Hematopoietic multipotent progenitor cell treated with erythropoietin and hydrocortisone succinate and interleukin-3 and kit ligand, for 6 days (in vitro differentiated cells): Measurements from ENCODE around the gene EXOC4.
A peak's percentile ranks its signal among the peaks of the same experiment; 100 is the strongest.

ENCODE experiments used
- DNase-seq: peaks from one replicate; pipeline ENCODE4 v3.0.0-alpha.2; 2015

The EXOC4 gene

DNA sequence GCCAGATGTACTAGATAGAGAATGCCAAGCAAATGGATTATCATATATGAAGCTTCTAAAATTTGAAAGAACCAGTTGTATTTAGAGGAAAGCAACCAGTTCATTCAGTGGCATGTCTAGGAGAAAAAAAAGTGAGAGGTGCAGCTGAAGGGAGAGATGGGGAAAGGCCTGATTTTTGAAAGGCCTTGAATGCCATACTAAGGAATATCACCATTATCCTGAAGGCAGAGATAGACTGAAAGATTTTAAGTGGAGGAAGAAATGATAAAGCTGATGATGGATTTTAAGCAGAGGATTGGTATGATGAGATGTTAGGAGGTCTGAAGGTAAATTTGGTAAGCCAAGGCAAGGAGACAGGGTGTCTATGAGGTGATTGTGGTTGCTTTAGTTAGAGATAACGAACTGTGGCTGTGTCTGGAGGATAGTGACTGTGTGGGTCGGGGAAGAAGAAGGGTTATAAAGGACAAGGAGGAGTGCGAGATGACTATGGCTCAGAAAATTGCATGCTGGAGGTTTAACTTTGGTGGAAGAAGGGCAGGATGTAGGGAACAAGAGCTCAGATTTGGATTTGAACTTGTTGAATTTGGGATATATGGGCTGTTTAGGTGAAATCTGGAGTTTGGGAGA lies 330.8 kb downstream of the EXOC4 start:
- peak; percentile 14 for DNase-seq

DNA sequence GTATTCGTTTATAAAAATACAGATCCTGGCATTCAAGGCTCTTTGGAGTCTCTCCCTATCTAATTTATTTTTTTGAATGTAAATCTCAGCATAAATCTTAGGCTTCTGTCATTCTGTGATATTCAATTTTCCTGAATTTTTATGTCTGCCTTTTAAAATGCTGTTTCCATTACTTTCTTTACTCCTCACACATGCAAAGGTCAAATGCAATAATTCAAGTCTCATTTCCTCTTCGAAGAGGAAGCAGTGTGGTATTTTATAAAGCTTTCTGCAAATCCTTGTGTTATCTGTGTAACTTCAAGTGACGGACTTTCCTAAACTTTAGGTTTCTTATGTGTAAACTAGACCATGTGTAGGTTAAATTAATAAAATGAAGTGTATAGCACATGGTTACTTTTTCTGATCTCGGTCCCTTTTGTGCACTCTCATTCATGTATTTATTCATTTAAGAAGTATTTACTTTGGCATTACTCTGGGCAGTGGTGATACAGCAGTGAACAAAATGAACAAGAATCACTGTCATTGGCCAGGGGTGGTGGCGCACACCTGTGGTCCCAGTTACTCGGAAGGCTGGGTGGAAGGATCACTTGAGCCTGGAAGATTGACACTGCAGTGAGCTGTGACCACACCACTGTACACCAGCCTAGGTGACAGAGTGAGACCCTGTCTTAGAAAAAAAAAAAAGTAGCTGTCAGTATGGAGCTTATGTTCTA lies 332.2 kb downstream of the EXOC4 start:
- no peak for DNase-seq

DNA sequence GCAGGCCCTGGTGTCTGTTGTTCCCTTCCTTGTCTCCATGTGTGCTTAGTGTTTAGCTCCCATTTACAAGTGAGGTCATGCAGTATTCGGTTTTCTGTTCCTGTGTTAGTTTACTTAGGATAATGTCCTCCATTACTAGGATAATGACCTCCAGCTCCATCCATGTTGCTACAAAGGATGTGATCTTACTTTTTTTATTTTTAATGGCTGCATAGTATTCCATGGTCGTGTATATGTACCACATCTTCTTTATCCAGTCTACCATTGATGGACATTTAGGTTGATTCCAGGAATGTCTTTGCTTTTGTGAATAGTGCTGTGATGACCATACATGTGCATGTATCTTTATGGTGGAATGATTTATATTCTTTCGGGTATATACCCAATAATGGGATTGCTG lies 333.4 kb downstream of the EXOC4 start:
- DNase-seq = no peak

DNA sequence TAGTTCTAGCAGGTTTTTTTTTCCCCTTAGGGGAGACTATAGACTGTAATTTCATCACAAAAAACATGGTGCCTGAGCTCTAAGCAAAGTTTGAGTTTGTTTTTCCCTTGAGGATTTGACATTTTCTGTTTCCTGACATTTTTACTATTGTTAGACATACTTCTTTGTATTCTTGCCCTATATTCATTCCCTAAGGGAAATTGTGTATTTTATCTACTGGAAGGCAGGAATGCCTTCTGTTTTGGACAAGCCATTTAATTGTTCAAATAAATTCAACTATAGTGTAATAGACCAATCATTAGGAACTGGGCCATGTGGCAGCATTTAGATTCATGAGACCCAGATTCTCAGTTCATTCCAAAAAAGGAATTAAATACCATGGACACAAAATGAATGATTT lies 335.0 kb downstream of the EXOC4 start:
- DNase-seq = no peak

DNA sequence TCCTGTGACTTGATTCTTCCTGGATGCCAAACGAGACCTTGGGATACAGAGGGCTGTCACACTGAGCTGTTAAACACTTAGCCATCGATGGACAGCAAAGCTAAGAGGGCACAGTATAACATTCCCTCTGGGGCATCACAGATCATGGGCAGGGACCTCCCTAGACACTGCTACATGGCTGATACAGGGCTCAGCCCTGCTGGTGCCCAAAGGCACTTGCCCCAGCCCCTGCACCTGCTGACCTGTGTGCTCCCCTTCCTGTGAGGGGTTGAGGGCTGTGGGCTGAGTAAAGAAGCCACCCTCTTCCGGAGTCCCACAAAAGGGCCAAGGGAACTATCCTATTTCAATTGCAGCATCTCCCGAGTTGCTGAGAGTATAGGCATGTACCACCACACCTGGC lies 337.9 kb downstream of the EXOC4 start:
- DNase-seq = no peak

DNA sequence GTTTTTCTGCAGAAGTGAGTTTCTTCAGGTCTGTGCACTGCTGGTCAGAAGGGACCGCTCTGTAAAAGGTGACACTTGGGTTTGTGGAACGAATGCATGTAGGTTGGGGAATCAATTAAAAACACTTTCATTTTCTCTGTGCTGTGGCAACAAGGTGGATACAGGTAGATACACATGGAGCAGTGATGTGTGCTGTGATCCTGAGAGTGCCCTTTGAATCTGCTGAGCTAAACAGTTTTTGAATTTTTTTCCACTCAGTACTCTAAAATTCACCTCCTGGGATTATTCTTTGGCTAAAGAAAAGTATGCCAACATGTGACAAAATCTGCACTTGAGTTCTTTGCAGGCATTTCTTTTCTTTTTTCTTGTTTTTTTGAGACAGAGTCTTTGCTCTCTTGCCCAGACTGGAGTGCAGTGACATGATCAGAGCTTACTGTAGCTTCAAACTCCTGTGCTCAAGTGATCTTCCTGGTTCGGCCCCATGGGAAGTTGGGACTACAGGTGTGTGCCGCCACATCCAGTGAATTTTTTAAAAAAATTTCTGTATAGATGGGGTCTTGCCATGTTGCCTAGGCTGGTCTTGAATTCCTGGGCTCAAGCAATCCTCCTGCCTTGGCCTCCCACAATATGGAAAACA lies 338.9 kb downstream of the EXOC4 start:
- no peak for DNase-seq

DNA sequence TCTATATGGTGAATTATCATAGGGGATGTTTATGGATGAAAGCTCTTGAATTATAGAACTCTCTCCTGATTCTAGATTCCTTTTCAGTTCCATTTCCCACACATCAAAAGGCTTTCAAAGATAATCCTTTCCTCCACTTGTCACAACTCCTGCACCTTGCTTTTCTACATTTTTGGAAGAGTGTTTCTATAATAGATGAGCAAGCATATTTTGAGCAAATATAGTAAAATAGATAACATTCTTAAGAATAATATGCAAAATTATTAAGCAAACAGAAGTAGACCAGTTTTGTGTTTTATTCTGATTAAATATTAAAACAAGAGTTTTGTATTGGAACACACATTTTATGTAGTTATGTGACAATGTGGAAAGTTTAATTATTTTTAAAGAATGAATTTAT lies 340.7 kb downstream of the EXOC4 start:
- DNase-seq = no peak

DNA sequence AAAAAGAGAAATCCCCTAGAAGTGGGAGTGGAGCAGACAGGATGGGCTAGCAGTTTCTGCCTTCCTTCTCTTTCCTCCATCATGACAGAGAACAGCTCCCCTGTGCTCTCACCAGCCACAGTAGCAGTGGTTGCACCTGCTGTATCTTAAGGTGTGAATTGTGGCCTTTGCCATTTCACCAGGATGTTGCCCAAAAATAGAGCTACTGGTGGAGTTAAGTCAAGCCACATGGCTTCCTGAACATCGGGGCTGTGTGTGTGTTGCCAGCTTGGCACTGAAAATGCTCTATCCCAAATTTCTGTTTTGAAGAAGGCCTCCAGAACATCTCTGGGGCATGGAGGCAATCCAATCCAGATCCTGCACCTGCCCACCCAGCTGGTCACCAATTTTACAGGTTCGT lies 348.7 kb downstream of the EXOC4 start:
- DNase-seq = no peak

GRCh38 chr7:133602291-133602690 lies 349.4 kb downstream of the EXOC4 start:
- no peak for DNase-seq

GRCh38 chr7:133606991-133607390 lies 354.1 kb downstream of the EXOC4 start:
- DNase-seq = no peak

DNA sequence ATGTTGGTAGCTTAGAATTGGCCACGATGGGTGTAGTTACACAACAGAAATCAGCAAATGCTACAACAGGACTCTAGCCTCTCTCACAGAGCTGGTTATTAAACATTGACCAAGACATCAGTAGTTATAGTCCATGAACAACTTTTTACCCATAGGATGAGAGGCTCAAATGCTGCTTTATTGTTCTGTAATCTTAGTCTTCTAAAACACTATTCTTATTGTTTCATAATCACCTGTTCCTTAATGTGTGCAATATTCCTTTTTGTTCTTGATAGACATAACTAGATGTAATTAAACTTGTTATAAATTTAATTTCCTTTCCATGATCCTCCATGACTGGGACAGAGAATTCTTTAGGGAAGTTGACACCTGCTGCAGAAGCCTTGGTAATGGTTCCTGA lies 356.9 kb downstream of the EXOC4 start:
- DNase-seq = no peak

GRCh38 chr7:133611955-133612354 lies 359.1 kb downstream of the EXOC4 start:
- DNase-seq = no peak

GRCh38 chr7:133613250-133613790 lies 360.4 kb downstream of the EXOC4 start:
- no peak for DNase-seq

DNA sequence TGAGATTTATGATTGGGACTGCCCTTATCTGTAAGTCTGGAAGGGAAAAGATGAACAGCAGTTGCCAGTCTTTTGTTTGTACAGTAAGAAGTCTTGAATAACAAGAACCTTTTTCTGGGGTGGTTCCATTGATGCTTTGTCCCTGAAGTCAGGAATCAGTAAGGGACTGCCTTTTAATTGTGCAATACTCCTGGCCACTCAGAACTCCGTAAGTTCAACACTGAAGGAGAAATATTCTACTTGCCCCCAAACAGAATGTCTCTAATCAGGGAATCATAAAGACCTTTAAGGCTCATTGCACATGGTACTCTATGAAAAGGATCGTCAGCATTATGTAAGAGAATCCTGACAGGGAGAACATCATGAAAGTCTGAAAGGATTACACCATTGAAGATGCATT lies 361.4 kb downstream of the EXOC4 start:
- no peak for DNase-seq

DNA sequence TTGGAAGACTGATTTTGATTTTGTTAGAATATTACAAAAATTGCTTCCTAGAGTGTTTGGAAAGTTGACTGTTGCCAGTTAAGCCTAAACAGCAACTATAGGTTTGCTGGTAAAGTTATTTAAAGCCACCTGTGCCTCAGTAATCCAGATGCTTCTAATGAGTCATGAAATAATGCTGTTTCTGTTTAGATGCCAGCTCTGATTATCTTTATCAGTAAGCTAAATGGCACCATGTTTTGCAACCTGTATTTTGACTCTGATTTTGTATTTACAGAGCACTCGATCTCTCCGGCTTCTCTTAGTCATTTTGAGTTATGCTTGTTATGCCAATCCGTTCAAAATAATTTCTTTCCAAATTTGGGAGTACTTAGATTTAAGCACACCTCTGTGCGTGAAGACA lies 366.1 kb downstream of the EXOC4 start:
- DNase-seq = no peak

DNA sequence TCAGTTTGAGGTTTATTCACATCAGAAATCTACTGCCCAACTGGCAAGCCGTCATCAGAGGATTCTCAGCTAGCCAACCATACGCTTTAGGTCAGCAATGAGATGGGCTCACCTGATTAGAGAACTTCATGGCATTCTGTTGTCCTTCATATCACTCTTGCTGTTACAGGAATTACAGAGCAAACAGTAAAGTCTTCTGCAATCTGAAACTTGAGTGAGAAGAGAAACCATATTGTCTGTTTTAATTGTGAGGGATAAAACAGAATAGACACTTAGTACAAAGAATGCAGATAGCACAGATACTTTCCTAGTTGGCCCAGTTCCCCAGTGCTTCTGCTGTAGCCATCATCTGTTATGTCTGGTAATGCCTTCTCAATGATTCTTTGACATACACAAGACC lies 366.6 kb downstream of the EXOC4 start:
- DNase-seq = no peak

GRCh38 chr7:133623721-133624120 lies 370.8 kb downstream of the EXOC4 start:
- no peak for DNase-seq

- DNase-seq = no peak
These were observed 372.2 kb downstream of the EXOC4 start for GRCh38 chr7:133625046-133625445.

- no peak for DNase-seq
These were observed 376.8 kb downstream of the EXOC4 start for GRCh38 chr7:133629701-133630100.

DNA sequence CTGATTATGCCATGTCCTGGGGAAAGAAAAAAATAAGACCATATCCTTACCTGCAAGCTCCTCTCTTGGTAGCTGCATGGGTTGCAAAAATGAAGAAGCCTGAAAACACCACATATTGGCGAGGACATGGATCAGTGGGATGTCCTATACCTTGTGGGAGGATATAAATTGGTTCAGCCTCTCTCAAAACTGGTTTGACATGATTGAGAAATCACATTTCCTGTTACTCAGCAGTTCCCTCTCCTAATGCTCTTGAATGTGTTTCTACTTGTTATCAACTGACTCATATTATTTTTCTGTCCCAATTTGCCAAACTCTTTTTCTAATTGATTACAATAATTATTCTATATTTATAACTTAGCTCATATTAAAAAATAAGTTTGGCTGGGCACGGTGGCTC lies 380.2 kb downstream of the EXOC4 start:
- DNase-seq = peak; percentile 46

- no peak for DNase-seq
These were observed 382.7 kb downstream of the EXOC4 start for GRCh38 chr7:133635541-133635940.

DNA sequence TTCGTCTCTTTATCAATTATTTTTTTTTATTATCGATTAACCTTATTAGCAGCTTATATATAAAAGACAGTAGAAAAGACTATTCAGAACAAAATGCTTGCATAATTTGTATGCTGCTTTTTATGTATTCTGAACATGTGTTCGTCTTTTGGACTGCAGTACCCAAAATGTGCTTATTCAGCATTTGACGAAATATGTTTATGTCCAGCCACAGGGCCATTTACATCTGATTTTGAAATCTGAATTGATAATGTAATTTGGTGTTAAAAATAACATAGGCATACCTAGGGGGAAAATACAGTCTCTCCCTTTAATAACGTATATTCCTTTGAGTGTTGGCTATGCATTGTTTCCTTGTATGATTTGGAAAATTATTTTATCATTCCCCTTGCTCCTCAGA lies 386.0 kb downstream of the EXOC4 start:
- DNase-seq = no peak

GRCh38 chr7:133641436-133641835 lies 388.6 kb downstream of the EXOC4 start:
- DNase-seq = no peak

DNA sequence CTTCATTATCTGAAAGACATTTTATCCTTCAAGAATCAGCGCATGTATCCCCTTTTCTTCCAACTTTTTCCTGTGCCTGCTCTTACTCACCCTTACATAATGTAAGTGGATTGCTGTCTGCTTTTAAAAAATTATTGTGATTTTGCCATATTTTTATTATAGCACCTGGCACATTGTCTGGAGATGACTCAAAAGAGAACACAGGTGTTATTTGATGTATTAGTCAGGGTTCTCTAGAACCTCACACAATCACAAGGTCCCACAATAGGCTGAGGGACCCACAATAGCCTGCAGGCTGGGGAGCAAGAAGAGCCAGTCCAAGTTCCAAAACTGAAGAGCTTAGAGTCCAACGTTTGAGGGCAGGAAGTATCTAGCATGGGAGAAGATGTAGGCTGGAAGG lies 390.0 kb downstream of the EXOC4 start:
- no peak for DNase-seq
